Neural cell (in vitro differentiated cells): ENCODE data around the gene AP2B1. TPM values are rescaled to one million over a fixed set of nuclear protein-coding genes. Genes with fewer than 3 reads are reported as not detected.

Source experiments
- H2AFZ ChIP-seq: fragments of 200-600, 300-800 bp; sonication (generic), shearing (Covaris generic); 2 replicates; pipeline ENCODE4 v1.6.0; 2014; ENCODE audit warnings: low read depth, mild to moderate bottlenecking, antibody characterized with exemption, low read length, moderate library complexity
- H3F3A ChIP-seq: fragments of 200-600 bp; shearing (Covaris generic); 2 replicates; pipeline ENCODE4 v1.6.1; 2016; ENCODE audit warnings: mild to moderate bottlenecking, moderate library complexity, mixed read lengths, antibody characterized with exemption, low read length; ENCODE audit not compliant: insufficient read depth, poor library complexity, severe bottlenecking
- H3K27ac ChIP-seq: fragments of 200-600, 300-800 bp; sonication (generic), shearing (Covaris generic); 2 replicates; pipeline ENCODE4 v1.5.1; 2014; ENCODE audit warnings: mild to moderate bottlenecking, low read length, moderate library complexity
- H3K27me3 ChIP-seq: fragments of 300-800, 200-600 bp; sonication (generic), shearing (Covaris generic); 2 replicates; pipeline ENCODE4 v1.6.0; 2014; ENCODE audit warnings: mild to moderate bottlenecking, low read depth, low read length, moderate library complexity; ENCODE audit not compliant: insufficient read depth
- H3K36me3 ChIP-seq: fragments of 300-800, 200-600 bp; sonication (generic), shearing (Covaris generic); 2 replicates; pipeline ENCODE4 v1.5.1; 2014; ENCODE audit warnings: mild to moderate bottlenecking, antibody characterized with exemption, low read length, moderate library complexity; ENCODE audit not compliant: insufficient read depth
- H3K4me2 ChIP-seq: fragments of 300-800, 200-600 bp; sonication (generic), shearing (Covaris generic); 2 replicates; pipeline ENCODE4 v1.6.0; 2014; ENCODE audit warnings: mild to moderate bottlenecking, low read length
- H3K4me3 ChIP-seq: fragments of 300-800, 200-600 bp; sonication (generic), shearing (Covaris generic); 2 replicates; pipeline ENCODE4 v1.5.1; 2014; ENCODE audit warnings: mild to moderate bottlenecking, low read length, moderate library complexity
- H3K79me2 ChIP-seq: fragments of 200-600 bp; shearing (Covaris generic); replicated peaks from 2 replicates; pipeline ENCODE4 v1.6.0; 2014; ENCODE audit warnings: mild to moderate bottlenecking, low read length, moderate library complexity; ENCODE audit not compliant: insufficient read depth
- H3K9ac ChIP-seq: fragments of 300-800, 200-600 bp; sonication (generic), shearing (Covaris generic); 2 replicates; pipeline ENCODE4 v1.6.1; 2016; ENCODE audit warnings: mild to moderate bottlenecking, low read length, mixed read lengths
- H3K9me2 ChIP-seq: fragments of 200-600 bp; shearing (Covaris generic); 2 replicates; pipeline ENCODE4 v1.6.1; 2016; ENCODE audit warnings: mild to moderate bottlenecking, low read length, mixed read lengths; ENCODE audit not compliant: insufficient read depth
- H3K9me3 ChIP-seq: fragments of 200-600, 300-800 bp; sonication (generic), shearing (Covaris generic); 2 replicates; pipeline ENCODE4 v1.6.1; 2016; ENCODE audit warnings: mild to moderate bottlenecking, mixed run types, low read length, moderate library complexity, mixed read lengths
- H4K20me1 ChIP-seq: fragments of 200-600 bp; shearing (Covaris generic); 2 replicates; pipeline ENCODE4 v1.6.1; 2016; ENCODE audit warnings: mild to moderate bottlenecking, mixed run types; ENCODE audit not compliant: insufficient read depth
- CTCF ChIP-seq: fragments of 450-650 bp; IDR thresholded peaks from 2 replicates; pipeline ENCODE4 v1.5.1; 2014; ENCODE audit warnings: antibody characterized with exemption, mild to moderate bottlenecking, moderate library complexity; ENCODE audit not compliant: poor library complexity, severe bottlenecking
- EP300 ChIP-seq: fragments of 450-650 bp; conservative IDR thresholded peaks from 2 replicates; pipeline ENCODE4 v1.6.1; 2014; ENCODE audit warnings: antibody characterized with exemption, mild to moderate bottlenecking, moderate library complexity; ENCODE audit not compliant: poor library complexity, severe bottlenecking
- EZH2 ChIP-seq: fragments of 200-600, 300-800 bp; shearing (Covaris generic), sonication (generic); IDR thresholded peaks from 2 replicates; pipeline ENCODE4 v1.6.1; 2014; ENCODE audit warnings: antibody characterized with exemption, low read length, borderline replicate concordance, mild to moderate bottlenecking; ENCODE audit not compliant: insufficient read depth, poor library complexity, severe bottlenecking
- MXI1 ChIP-seq: fragments of 450-650 bp; conservative IDR thresholded peaks from 2 replicates; pipeline ENCODE4 v1.6.1; 2014; ENCODE audit warnings: antibody characterized with exemption, mild to moderate bottlenecking; ENCODE audit not compliant: poor library complexity, severe bottlenecking
- POLR2AphosphoS5 ChIP-seq: IDR thresholded peaks from 2 replicates; pipeline ENCODE4 v1.6.1; 2012
- RAD21 ChIP-seq: fragments of 450-650 bp; conservative IDR thresholded peaks from 2 replicates; pipeline ENCODE4 v1.6.1; 2014; ENCODE audit warnings: antibody characterized with exemption, mild to moderate bottlenecking, moderate library complexity
- REST ChIP-seq: IDR thresholded peaks from 2 replicates; pipeline ENCODE4 v1.6.1; 2012; ENCODE audit warnings: borderline replicate concordance
- SMC3 ChIP-seq: fragments of 450-650 bp; conservative IDR thresholded peaks from 2 replicates; pipeline ENCODE4 v1.6.1; 2014; ENCODE audit warnings: antibody characterized with exemption, mild to moderate bottlenecking, moderate library complexity; ENCODE audit not compliant: poor library complexity
- TAF1 ChIP-seq: IDR thresholded peaks from 2 replicates; pipeline ENCODE4 v1.6.1; 2012; ENCODE audit warnings: low read depth
- polyA plus RNA-seq: library from polyadenylated mRNA; depleted of rRNA; stranded (reverse); fragments of >200 nt; gene quantifications from 2 replicates; pipeline ENCODE4 v1.2.3, GENCODE V29; 2014

The AP2B1 gene
- polyA plus RNA-seq, 1 donor from 2014 or later: 59.5 TPM

GRCh38 chr17:35616536-35616935 is 29.4 kb downstream of the AP2B1 start:
- Histone ChIP-seq H2AFZ (no peak overlapping the region), H3K4me2 (no peak overlapping the region), H4K20me1 (peaks cover 8% of the 10 kb centered on the region), H3K27me3 (no peaks in the 10 kb centered on the region), H3F3A (no peaks in the 10 kb centered on the region), H3K4me3 (no peak overlapping the region), H3K9me2 (no peaks in the 10 kb centered on the region), H3K79me2 (no peaks in the 10 kb centered on the region), H3K9me3 (no peaks in the 10 kb centered on the region), H3K36me3 (peaks cover 7% of the 10 kb centered on the region), H3K27ac (no peak overlapping the region), H3K9ac (no peak overlapping the region)
- TF ChIP-seq CTCF: no peak

- Histone ChIP-seq H3K4me2 (no peak overlapping the region), H3K27ac (no peak overlapping the region), H2AFZ (no peak overlapping the region), H3K27me3 (no peaks in the 10 kb centered on the region), H3K9me3 (no peaks in the 10 kb centered on the region), H3F3A (no peaks in the 10 kb centered on the region), H3K36me3 (peaks cover 7% of the 10 kb centered on the region), H3K79me2 (no peaks in the 10 kb centered on the region), H3K4me3 (no peak overlapping the region), H4K20me1 (peaks cover 8% of the 10 kb centered on the region), H3K9me2 (no peaks in the 10 kb centered on the region), H3K9ac (no peak overlapping the region)
- TF ChIP-seq TAF1 (no peak), EZH2 (no peak), RAD21 (no peak), EP300 (no peak), MXI1 (no peak), CTCF (no peak), POLR2AphosphoS5 (no peak), REST (no peak), SMC3 (no peak)
Observed at GRCh38 chr17:35617505-35617904, 30.4 kb downstream of the AP2B1 start.
